IPS DF 4.7 (cell line): Measurements from ENCODE around the gene SLC66A3.

Source experiments
- DNase-seq: peaks from one replicate; pipeline ENCODE4 v3.0.0-alpha.2; 2013; ENCODE audit warnings: low spot score; ENCODE audit errors: extremely low read depth

Gene SLC66A3

DNA sequence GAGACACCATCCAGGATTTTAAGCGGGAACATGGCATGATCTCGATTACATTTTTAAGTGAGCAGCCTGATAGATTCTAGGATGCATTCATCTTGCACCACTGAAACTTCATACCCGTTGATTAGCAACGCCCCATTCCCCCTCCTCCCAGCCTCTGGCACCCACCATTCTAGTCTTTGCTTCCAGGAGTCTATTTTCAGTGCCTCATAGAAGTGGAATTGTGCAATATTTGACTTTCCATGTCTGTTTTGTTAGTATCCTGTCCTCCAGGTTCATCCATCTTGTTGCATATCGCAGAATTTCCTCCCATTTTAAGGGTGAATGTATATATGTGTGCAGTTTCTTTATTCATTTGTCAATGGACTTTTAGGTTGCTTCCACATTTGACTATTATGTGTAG is 20.9 kb upstream of the SLC66A3 start:
- no peak for DNase-seq

DNA sequence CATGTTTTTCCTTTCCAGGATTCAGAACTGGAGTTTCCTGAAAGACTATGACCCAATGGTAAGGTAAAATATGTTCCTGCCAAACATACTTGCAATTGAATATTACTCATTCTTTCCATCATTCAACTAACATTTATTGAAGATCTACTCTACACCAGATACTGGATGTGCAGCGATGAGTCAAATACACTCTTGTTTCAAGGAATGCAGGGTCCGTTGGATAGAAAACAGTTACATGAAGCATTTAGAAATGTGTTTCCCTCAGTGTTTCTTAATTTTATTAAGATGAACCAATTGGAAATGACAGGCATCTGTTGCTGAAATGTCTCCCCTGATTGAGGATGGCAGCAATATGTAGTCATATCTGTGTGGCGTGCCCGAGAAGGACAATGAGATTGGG is 14.8 kb upstream of the SLC66A3 start:
- no peak for DNase-seq

DNA sequence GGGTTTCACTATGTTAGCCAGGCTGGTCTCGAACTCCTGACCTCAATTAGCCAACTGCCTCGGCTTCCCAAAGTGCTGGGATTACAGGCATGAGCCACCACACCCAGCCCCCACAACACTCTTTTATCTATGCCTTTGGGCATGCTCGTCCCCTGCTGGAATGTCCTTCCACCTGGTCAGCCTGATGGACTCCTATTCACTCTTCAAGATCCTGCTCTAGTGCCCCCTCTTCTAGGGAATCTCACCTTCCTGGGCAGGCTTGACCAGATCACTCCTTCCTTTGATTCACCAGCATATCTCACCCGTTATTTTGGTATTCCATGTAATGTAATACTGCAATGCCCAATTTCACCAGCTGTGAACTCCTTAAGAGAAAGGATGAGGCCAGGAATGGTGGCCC is 13.9 kb upstream of the SLC66A3 start:
- DNase-seq = no peak

DNA sequence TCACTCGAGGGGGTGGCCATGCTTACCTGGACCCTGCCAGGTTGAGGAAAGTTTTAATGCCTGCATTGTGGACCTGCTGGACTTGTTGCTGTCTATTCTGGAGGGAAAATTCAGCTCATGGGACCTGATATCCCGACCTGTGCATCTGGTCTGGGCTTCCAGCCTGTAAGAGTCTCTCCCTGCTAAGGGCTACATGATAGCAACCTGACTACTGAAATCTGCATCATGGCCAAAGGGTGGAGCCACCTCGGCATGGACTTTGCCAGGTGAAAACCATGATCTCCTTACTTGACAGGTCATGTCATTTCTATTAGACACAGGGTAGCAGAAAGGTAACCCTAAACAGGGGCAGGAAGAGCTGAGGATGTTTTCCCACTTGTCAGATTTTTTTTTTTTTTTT is 12.9 kb upstream of the SLC66A3 start:
- DNase-seq = no peak

DNA sequence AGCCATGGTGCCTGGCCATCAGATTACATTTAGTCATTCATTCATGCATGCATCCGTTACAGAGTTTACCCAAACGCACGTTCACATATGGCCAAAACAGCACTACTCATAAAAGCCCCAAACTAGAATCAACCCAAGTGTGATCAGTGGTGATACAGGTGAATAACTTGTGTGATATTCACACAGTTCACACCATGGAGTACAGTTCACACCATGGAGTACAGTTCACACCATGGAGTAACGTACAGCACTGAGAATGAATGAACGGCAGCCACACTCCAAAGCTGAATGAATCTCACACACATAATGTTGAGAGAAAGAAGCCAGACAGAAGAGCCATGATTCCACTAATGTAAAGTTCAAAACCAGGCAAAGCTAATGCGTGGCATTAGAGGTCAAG is 12.3 kb upstream of the SLC66A3 start:
- no peak for DNase-seq

DNA sequence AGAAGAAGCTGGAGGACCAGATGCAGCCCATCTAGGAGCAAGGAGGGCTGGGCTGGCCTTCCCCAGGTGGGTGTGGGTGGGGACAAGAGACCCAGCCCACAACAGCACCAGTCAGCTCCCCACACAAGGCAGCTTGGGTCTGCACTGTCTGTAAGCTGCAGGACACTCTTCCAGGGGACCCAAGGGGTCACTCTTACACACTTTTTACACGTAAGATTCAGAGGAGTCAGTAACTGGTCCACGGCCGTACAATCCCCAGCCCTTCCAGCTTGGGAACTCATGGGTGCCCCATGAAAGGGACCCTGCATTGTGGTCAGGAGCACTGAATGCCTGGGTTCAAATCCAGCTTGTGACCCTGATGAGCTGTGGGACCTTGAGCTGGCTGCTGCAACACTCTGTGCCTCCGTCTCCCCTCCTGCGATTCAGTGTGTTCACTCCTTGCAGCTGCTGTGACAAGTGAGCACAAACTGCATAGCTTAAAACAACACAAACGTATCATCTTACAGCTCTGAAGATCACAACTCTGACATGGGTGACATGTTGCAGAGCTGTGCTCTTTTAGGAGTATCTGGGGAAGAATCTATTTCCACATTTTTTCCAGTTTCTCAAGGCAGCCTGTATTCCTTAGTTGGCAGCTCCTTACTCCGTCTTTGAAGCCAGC is 11.1 kb upstream of the SLC66A3 start:
- DNase-seq = no peak

DNA sequence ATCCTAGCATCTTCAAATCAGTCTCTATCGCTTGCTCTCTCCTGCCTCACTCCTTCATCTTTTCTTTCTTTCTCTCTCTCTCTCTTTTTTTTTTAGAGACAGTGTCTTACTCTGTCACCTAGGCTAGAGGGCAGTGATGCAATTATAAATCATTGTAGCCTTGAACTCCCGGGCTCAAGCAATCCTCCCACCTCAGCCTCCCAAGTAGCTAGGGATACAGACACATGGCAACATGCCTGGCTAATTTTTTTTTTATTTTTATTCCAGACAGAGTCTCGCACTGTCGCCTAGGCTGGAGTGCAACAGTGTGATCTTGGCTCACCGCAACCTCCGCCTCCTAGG is 10.6 kb upstream of the SLC66A3 start:
- no peak for DNase-seq

DNA sequence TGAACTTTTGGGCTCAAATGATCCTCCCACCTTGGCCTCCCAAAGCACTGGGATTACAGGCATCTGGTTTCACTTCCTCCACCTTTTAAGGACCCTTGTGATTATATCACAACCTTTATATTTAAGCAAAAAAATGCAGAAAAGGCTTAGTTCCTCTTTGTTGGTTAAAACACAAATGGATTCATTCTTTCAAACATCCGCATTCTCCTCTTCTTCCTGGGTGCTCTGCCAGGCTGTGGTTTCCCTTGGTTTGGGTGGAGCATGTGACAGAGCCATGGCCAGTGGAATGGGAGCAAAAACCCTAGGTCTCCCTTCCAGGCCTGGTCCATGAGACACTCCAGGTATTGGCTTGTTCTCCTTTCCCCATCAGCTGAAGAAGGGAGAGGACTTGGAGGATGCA is 9.9 kb upstream of the SLC66A3 start:
- no peak for DNase-seq

DNA sequence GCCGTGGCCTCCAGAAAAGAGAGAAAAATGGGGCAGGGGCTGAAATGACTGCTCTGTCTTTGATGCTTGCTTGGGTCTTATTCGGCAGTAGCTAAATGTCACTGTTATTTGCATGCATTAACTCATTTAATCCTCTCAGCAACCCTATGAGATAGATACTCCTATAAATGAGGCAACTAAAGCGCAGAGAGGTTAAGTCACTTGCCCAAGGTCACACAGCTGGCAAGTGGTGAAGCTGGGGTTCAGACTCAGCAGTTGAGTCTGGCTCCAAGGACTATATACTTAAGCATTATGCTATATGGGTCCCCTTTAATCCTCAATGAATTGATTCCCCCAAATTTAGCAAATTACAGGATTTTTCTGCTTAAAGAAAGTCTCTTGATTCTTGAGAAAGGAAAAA is 9.2 kb upstream of the SLC66A3 start:
- DNase-seq = no peak

DNA sequence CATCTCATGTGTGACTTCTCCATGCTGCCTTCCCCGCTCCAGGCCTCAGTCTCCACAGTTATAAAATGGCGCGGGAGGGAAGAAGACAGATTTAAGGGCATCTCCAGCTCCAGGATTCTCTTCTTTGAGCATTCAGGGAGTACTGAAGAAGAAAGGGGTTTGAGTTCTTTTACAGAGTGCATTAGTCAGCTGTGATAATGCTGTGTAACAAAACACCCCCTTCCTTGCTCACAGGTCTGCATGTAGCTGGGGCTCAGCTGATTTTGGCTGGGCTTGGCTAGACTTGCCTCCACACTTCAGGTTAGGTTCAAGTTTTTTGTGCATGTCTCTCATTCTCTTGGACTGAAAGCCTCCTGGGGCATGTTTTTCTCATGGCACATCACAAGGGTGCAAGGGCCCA is 8.0 kb upstream of the SLC66A3 start:
- DNase-seq = no peak

DNA sequence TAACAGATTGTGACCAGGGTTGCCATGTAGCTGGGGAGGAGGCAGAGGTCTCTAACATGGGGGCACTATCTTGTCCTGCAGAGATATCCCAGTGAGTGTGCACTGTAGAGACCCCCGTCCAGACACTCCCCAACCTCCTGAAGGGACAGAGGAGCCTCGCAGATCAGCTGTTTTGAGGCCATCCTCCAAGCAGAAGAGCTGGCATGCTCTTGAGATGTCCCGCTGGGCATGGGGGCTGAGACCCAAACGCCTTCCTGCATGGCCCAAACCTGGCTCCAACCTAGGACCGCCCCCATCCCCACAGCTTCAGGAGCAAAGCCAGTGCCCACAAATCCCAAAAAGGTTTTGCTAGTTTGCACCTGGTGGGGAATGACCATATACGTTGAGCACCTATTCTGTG is 2.7 kb upstream of the SLC66A3 start:
- DNase-seq = no peak

DNA sequence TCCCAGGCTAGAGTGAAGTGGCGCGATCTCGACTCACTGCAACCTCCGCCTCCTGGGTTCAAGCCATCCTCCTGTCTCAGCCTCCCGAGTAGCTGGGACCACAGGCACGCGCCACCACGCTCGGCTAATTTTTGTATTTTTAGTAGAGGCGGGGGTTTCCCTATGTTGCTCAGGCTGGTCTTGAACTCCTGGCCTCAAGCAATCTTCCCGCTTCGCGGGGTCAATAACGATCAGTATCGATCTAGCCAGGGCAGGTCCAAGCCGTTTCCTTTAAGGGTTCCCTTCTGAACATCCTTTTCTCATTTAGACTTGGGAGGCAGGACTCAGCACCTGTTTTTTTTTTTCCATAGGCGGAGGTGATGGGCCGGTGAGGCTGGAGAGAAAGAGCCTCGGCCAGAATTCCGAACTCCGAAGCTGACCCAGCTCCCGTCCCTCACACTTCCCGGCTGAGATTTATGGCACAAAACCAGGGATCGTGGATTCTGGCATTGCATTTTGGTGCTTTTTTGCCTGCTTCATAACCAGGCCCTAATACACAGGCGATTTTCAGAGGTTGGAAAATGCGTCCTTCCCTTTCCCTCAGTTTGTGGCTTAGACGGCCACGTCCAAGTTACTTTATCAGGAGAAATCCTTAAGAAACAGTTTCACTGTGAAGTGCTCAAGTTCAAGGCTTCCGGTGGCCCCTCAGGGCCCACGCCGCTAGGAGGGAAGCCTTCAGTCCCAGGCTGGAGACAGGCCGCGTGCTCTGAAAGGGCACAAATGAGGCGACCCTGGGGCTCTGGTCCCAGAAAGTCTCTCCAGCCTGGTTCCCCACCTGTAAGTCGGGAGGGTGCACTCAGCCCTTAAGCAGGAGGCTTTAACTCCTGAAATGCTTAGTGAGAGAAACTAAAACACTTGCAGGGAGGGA is 998 bp upstream of the SLC66A3 start:
- DNase-seq = no peak

DNA sequence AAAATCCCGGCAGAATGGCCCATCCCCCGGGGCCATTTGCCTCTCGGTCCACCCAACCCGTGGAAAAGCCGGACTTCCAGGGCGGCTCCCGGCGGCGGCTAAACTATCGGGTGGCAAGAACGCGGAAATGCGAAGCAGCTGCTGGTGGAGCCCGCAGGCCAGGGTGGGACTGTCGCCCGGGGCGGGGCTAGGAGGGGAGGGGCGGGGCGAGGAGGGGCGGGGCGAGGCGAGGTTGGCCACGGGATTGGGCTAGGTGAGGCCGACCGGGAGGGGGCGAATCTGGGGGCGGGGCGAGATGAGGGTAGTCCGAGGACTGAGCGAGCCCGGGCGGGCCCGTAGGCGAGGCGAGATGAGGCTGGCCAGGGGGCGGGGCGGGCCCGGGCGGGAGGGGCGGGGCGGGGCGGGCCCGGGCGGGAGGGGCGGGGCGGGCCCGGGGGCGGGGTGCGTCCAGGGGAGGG is 315 bp upstream of the SLC66A3 start:
- DNase-seq = no peak

DNA sequence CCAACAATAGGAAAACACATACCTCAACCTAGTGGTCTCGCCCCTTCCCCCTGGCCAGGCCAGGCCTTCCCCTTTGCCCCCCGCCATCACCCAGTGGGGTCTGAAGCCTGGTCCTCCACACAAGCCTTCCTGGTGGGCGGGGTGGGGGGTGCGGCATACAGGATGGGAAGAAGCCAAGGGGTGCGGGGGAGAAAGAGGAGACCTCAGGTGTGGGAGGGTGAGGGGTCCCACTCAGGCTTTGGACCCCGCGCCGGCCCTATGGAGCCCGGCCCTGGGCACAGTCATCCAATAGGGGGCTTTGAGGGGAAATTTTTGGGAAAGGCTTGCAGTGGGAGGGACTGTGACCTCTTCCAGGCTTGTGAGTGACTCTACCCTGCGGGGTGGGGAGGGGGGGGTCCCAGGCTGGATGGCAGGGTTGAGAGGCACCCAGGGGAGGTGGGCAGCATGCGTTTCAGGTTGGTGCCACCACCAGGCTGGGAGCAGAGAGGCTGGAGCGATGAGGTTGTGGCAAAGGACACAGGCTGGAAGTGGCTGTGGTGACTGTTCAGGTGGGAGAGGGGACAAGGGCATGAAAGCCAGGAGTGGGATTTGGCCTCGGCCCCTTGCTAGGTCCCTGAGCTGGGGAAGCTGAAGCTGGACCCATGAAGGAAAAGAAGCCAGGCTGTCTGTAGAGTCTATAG is 1.3 kb downstream of the SLC66A3 start:
- no peak for DNase-seq

DNA sequence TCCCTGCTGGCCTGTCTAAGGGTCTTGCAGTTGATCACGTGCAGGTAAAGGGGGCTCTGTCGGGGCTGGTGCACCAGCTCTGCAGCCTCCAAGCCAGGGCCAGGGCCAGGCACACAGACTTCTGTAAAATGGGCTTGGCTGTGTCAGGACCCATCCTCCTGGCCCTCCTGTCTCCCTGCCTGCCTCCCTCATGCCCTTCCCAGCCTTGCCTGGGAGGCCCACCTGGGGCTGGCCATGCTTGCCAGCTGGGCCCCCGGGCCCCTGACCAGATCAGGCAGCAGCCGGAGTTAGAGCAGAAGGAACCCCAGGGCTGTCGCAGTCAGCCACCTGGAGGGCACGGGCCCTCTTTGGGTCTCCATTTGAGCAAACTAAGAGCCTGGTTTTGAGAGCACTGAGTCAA is 2.0 kb downstream of the SLC66A3 start:
- DNase-seq = no peak

DNA sequence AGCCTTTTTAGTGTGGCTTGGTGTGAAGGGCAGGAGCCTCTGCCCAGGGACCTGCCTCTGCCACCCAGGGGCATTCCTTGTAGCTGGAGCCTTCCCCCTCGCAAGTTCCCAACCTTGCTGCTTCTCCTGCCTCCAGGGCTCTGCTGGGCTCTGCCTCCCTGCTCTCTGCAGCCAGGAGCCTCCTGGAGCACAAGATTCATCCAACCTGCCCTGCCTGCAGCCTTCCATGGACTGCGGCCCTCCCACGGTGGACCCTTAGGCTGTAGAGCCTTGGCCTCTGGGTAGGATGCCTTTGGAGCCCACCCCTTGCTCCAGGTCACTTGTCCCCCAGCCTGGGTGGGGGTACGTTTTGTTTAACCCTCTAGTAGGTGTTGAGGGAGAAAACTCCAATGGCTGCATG is 2.5 kb downstream of the SLC66A3 start:
- DNase-seq = no peak

DNA sequence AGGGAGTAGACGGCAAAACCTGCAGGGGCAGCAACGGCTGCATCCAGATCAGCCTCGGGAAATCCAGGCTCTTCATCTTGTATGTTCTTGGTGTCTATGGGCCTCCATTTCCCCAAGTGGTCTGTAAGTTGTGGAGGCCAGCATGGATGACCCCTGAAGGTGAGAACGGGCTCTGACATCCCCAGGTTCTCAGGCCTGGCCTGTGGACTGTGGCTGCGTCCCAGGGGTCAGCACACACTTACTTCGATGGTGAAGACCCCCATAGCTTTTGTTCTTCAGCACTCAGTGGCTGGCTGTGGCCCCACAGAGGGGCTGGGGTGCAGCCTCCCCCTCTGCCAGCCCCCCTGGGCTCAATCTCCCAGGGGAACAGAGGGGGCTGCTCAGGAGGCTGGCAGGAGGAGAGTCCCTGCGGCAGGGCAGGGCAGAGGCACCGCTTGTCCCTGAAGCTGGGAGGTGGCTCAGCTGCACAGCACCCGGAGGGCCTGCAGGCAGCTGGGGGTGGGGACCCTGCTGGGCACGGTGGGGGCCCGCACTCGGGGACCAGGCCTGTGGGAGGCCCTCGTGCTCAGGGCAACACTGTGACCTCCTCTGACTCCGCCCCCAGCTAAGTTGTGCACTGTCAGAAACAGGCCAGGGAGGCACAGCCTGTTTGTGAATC is 3.8 kb downstream of the SLC66A3 start:
- no peak for DNase-seq

DNA sequence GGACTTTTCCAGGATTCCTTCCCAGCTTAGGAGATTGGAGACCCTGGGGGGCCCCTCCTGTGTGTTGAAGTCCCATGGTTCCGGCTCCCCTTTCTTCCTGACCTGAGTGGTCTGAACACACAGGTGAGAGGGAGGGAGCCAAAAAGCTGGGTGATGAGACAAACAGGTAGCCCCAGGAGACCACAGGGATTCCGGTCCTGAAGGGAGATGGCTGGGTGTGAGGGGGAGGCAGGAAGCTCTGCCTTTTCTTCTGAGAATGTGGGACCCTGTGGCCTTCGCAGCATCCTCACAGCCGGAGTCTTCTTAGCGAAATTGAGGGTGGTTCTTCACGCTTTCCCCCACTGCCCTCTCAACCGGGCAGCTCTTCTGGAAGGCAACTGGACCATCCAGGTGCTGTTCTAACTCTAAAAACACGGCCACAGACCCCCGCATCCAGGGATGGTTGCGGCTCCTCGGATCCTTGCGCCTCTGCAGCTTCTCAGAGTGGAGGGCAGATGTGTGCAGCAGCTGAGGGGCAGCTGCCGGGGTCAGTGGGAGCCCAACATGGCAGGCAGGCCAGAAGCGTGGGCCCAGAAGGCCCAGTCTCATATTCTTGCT is 4.4 kb downstream of the SLC66A3 start:
- DNase-seq = no peak

DNA sequence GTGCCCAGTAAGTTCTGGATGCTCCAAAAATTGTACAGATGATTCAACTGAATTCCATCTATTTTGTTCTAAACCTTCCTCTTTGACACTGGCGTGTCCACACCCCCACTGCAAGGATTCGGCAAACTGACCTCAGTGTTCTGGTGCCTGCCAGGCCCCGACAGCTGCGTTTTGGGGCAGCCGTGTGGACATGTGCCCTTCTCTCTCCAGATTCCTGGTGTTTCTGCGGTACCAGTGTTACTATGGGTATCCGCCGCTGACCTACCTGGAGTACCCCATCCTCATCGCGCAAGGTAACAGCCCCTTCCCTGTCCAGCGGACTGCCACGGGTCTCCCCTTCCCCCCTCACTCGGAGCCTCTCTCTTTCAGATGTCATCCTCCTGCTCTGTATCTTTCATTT is 5.0 kb downstream of the SLC66A3 start:
- no peak for DNase-seq

DNA sequence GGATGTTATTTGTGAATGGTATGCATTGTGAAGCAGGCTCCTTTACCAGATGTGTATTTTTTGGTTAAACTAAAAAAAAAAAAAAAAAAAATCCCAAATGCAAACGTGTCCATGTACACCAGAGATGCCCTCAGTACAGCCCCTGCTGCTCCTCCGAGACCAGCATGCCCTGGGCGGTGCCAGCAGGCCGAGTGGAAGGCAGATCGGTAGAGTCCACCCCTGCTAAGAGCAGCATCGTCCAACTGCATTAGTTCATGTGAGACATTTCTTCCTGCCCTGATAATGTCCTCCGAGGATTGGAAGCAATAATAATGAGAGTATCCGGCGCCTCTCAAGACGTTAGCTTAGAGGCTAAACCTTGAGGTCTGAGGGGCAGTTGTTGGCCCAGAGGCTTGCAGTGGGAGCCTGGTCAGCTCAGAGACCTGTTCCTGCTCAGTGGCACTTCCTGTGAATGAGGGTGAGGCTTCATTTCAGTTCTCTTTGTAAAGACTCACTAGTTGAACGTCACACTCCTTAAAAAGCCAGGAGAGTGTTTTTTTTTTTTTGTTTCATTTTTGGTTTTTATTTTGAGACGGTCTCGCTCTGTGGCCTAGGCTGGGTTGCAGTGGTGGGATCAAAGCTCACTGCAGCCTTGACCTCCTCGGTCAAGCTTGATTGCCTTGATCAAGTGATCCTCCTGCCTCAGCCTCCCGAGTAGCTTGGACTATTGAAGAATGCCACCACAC is 5.6 kb downstream of the SLC66A3 start:
- DNase-seq = no peak

DNA sequence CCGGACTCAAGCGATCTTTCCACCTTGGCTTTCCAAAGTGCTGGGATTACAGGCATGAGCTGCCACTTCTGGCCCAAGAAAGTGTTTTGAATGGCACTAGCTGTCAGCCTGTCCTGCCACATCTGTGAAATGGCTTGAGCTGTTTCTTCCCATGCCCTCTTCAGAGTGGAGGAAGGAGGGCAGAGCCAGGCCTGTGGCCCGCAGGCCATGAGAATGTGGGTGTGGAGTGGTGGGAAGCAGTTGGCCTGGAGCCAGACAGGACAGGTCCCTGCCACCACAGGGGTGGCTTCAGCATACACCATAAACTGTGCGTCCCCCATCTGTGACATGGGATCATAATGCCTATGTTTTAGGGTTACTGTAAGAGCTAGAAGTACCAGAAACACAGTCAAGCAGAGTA is 6.5 kb downstream of the SLC66A3 start:
- DNase-seq = no peak
